ENCODE results near the gene CYTH1. TPM values are rescaled to one million over a fixed set of nuclear protein-coding genes. Genes with fewer than 3 reads are reported as not detected.
A peak's percentile ranks its signal among the peaks of the same experiment; 100 is the strongest.

CYTH1 gene
- polyA plus RNA-seq, 2 of the 4 experiments (the other 2 are of a cell fraction), result 38.5 to 46.2 TPM

- DNase-seq (ENCODE audit: low read depth in 1 of 2, low spot score in 1 of 2) (no peak), FAIRE-seq (no peak), ATAC-seq (no peak)
- H3K4me3 ChIP-seq, result no peak overlapping the region
- no peaks in the 10 kb centered on the region for H3K9me3 ChIP-seq
- H3K4me2 ChIP-seq, result no peak overlapping the region
- ChIA-PET CTCF (interaction anchor here (1.1 to 16.2 kb wide), 5 partner anchors 26 to 293 kb away, joined by 3 to 488 read pairs (median 5); no protein-coding TSS in a partner anchor), POLR2A (no interaction called here)
- H3K27ac ChIP-seq, result peak overlapping the region in 1 of 2 experiments; percentile 47; a peak in 3 of 6 replicates
- WGBS (ENCODE audit: missing lambda C conversion rate), result 87% methylated on average over 4 of the region's 4 CpGs
- TF ChIP-seq FOSB (CRISPR knock-in tag; IDR thresholded peaks at IDR 0.05) (no peak), HOXB5 (CRISPR knock-in tag; IDR thresholded peaks at IDR 0.05) (no peak), JUNB (IDR thresholded peaks at IDR 0.05) (no peak), MAFK (IDR thresholded peaks at IDR 0.05; ENCODE audit: partially characterized antibody) (no peak), CEBPB (IDR thresholded peaks at IDR 0.05) (no peak), SREBF2 (IDR thresholded peaks at IDR 0.05) (no peak), RNF2 (IDR thresholded peaks at IDR 0.05; ENCODE audit: borderline replicate concordance, low read depth) (no peak), PHF8 (IDR thresholded peaks at IDR 0.05; ENCODE audit: borderline replicate concordance, low read depth) (no peak)
- TF ChIP-seq, protein P1, sequence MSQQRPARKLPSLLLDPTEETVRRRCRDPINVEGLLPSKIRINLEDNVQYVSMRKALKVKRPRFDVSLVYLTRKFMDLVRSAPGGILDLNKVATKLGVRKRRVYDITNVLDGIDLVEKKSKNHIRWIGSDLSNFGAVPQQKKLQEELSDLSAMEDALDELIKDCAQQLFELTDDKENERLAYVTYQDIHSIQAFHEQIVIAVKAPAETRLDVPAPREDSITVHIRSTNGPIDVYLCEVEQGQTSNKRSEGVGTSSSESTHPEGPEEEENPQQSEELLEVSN (IDR thresholded peaks at IDR 0.05; ENCODE audit: borderline replicate concordance, low read depth), result no peak
- peaks cover 44% of the 10 kb centered on the region for H3K4me1 ChIP-seq
These were observed 67.5 kb downstream of the CYTH1 start for GRCh38 chr17:78714534-78714933.

DNA sequence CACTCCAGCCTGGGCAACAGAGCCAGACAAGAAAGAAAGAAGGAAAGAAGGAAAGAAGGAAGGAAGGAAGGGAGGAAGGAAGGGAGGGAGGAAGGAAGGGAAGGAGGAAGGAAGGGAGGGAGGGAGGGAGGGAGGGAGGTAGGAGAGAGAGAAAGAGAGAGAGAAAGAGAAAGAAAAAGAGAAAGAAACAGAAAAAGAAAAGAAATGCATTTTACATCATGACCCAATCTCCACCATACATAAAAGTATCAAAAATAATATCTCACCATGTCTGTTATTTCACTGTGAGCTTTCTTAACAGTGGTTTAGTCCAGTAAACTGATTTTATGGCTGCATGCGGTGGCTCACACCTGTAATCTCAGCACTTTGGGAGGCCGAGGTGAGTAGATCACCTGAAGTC lies 70.0 kb downstream of the CYTH1 start:
- WGBS (ENCODE audit: missing lambda C conversion rate), result 97% methylated on average over 2 of the region's 2 CpGs
- Histone ChIP-seq H3K4me1 (peaks cover 41% of the 10 kb centered on the region), H3K4me3 (no peak overlapping the region), H3K9me3 (no peaks in the 10 kb centered on the region), H3K27ac (peak overlapping the region in 1 of 2 experiments; percentile 49; a peak in 3 of 6 replicates), H3K4me2 (no peak overlapping the region)
- no peak for DNase-seq (ENCODE audit: low read depth in 1 of 2, low spot score in 1 of 2)
- TF ChIP-seq REST (IDR thresholded peaks at IDR 0.05) (no peak), FOSL2 (IDR thresholded peaks at IDR 0.05) (no peak), FOSL2 (CRISPR knock-in tag; IDR thresholded peaks at IDR 0.05) (no peak), RAD21 (conservative IDR thresholded peaks at IDR 0.05 in 1 of 2, IDR thresholded peaks at IDR 0.05 in 1 of 2) (no peak), RFX5 (IDR thresholded peaks at IDR 0.05) (no peak), HEYL (CRISPR knock-in tag; IDR thresholded peaks at IDR 0.05) (no peak), ZC3H11A (IDR thresholded peaks at IDR 0.05) (no peak), HMGXB4 (CRISPR knock-in tag; IDR thresholded peaks at IDR 0.05; ENCODE audit: borderline replicate concordance) (no peak), RARB (CRISPR knock-in tag; IDR thresholded peaks at IDR 0.05) (no peak), MAX (IDR thresholded peaks at IDR 0.05) (no peak)
- TF ChIP-seq, protein P2, sequence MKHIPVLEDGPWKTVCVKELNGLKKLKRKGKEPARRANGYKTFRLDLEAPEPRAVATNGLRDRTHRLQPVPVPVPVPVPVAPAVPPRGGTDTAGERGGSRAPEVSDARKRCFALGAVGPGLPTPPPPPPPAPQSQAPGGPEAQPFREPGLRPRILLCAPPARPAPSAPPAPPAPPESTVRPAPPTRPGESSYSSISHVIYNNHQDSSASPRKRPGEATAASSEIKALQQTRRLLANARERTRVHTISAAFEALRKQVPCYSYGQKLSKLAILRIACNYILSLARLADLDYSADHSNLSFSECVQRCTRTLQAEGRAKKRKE (CRISPR knock-in tag; IDR thresholded peaks at IDR 0.05; ENCODE audit: low read depth), result no peak
- no peak for FAIRE-seq
- ATAC-seq, result no peak
- POLR2A ChIA-PET, result no interaction called here
- CTCF ChIA-PET, result interaction anchor here (0.7 to 16.2 kb wide), 5 partner anchors 11 to 290 kb away, joined by 3 to 488 read pairs (median 5); no protein-coding TSS in a partner anchor
